Suppressor macrophage treated with lipopolysaccharide for 4 hours (primary cell): ENCODE data around the gene CCM2.
"Not testable (repeated sequence)": the region's sequence is repeated elsewhere in the genome, so short reads cannot be mapped to it uniquely, and the experiment has no call there.

ENCODE experiments used
- DNase-seq: peaks from one replicate; pipeline ENCODE4 v3.0.0-alpha.2; 2020

Gene CCM2

GRCh38 chr7:44983742-44984477 lies 16.1 kb upstream of the CCM2 start:
- no peak for DNase-seq

DNA sequence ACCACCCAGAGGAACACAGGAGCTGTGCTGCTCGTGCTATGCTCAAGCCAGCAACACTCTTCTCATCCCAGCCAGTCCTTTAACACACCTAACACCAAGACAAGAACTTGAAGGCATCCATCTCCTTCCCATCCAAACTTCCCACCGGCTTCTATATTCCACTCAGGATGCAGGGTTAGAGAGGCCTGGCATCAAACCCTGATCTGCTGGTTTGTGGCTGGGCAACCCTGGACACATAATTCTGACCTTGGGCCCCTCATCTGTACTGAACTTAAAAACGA lies 15.6 kb upstream of the CCM2 start:
- DNase-seq: no peak

- DNase-seq: no peak
Observed at GRCh38 chr7:44985033-44985695, 14.8 kb upstream of the CCM2 start.

DNA sequence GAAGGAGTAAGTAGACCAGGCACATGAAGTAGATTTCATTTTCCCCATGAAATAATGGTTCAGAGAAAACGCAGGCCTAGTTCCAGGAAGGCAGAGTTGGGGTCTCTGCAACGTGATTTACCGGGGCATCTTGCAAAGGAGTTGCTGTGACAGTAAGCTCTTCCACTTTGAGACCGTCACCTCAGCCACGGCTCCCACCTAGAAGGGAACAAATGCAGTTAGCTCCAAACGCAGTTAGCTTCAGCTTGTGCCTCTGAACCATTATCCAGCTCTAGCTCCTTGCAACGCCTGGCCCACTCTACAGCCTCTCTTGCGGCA lies 14.1 kb upstream of the CCM2 start:
- DNase-seq: no peak

- peak; percentile 99 for DNase-seq
Observed at GRCh38 chr7:44986218-44987053, 13.6 kb upstream of the CCM2 start.

GRCh38 chr7:44987457-44987856 lies 12.5 kb upstream of the CCM2 start:
- DNase-seq: no peak

GRCh38 chr7:44987996-44988395 lies 12.0 kb upstream of the CCM2 start:
- no peak for DNase-seq

GRCh38 chr7:44988701-44989100 lies 11.3 kb upstream of the CCM2 start:
- DNase-seq: peak; percentile 38

GRCh38 chr7:44989132-44989531 lies 10.9 kb upstream of the CCM2 start:
- DNase-seq: no peak

DNA sequence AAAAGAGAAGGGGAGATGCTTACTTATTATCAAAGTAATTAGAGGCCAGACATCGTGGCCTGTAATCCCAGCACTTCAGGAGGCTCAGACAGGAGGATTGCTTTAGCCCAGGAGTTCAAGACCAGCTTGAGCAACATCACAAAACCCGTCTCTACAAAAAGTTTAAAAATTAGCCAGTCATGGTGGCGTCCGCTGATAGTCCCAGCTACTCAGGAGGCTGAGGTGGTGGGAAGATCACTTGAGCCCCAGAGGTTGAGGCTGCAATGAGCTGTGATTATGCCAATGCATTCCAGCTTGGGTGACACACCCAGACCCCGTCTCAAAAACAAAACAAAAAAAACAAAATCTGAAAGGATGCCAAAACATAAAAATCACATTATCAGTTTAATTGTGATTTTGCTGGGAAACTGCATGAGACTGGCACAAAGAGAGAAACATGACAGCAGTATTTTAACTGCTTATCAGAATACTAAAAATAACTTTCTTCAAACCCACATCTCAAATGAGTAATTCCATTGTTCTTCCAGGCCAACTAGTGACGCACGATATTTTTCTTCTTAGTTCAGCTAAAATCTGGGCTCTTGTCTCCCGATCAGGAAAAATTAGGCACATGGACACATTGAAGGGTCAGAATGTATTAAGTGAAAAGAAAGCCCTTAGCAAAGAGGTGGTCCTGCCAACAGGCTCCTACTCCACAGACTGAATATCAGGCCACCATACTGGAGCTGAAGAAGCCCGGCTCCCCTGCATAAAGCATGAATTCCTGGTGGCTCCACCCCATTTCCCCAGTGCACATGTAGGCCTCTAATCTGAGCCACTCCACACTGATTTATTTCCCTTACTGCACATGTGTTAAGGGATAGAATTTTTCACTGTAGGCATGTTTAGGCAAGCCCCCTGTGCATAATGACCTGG lies 9.6 kb upstream of the CCM2 start:
- DNase-seq: no peak

DNA sequence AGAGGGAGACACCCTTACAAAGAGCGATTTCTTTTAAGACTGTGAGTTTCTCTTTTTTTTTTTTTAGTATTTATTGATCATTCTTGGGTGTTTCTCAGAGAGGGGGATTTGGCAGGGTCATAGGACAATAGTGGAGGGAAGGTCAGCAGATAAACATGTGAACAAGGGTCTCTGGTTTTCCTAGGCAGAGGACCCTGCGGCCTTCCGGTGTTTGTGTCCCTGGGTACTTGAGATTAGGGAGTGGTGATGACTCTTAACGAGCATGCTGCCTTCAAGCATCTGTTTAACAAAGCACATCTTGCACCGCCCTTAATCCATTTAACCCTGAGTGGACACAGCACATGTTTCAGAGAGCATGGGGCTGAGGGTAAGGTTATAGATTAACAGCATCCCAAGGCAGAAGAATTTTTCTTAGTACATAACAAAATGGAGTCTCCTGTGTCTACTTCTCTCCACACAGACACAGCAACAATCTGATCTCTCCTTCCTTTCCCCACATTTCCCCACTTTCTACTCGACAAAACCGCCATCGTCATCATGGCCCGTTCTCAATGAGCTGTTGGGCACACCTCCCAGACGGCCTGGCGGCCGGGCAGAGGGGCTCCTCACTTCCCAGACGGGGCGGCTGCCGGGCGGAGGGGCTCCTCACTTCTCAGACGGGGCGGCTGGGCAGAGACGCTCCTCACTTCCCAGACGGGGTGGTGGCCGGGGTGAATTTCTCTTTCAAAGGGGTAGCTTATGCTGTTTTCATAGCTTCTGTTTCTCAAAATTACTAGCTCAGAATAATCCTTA lies 7.8 kb upstream of the CCM2 start:
- DNase-seq: not testable (repeated sequence)

GRCh38 chr7:44994877-44995554 lies 5.0 kb upstream of the CCM2 start:
- no peak for DNase-seq

DNA sequence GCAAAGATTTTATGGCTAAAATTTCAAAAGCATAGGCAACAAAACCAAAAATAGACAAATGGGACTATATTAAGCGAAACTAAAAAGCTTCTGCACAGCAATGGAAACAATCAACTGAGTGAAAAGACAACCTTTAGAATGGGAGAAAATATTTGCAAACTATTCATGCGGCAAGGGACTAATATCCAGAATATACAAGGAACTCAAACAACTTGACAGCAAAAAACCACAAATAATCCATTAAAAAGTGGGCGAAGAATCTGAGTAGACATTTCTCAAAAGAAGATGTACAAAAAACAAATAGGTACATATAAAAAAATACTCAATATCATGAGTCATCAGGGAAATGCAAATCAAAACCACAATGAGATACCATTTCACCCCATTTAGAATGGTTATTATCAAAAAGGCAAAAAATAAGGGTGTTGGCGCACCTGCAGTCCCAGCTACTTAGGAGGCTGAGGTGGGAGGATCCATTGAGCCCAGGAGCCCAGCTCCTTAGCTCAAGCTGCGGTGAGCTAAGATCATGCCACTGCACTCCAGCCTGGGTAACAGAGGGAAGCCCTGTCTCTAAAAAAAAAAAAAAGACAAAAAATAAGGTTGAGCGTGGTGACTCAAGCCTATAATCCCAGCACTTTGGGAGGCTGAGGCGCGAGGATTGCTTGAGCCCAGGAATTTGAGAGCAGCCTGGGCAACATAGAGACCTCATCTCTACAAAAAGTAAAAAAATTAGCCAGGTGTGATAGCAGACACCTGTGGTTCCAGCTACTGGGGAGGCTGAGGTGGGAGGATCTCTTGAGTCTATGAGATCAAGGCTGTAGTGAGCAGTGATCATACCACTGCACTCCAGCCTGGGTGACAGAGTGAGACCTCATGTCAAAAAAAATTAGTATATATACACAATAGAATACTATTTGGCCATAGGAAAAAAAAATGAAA lies 4.2 kb upstream of the CCM2 start:
- no peak for DNase-seq

GRCh38 chr7:44998153-44998871 lies 1.7 kb upstream of the CCM2 start:
- no peak for DNase-seq

DNA sequence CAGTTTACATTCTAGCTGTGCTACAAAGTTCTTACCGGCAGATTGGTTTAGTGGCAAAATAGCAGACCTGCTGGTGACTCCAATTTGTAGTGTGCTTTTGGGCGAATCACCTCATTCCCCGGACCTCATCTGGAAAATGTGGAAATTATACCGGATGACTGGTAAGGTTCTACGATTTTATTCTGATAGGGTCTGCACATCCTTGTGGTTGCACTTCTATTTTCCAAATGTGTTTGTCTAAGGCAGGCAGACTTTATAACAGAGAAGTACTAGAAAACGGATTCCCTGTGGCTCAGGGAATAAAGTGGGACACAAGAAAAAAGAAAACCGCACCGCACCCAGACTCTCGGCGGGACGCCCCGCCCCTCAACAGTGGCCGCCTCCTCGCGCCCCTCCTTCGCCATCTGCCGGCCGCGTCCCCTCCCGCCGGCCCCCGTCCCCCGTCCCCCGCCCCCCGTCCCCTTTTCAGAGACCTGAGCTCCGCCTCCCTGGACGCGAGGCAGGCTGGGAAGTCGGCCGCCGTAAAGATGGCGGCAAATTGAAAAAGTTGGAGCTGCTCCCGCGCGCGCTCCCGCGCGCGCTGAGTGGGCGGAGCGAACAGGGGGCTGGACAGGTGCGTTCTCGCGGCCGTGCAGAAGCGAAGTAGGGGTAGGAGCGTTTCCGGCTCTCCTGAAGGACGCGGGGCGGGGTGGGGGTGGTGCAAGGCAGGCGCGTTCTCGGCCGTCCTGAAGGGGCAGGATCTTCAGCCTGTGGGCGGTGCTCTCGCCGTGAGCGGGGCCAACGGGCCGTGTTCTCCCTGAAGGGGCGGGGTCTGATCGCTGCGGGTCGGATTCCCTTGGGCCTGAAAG lies 532 bp upstream of the CCM2 start:
- DNase-seq: peak; percentile 100

DNA sequence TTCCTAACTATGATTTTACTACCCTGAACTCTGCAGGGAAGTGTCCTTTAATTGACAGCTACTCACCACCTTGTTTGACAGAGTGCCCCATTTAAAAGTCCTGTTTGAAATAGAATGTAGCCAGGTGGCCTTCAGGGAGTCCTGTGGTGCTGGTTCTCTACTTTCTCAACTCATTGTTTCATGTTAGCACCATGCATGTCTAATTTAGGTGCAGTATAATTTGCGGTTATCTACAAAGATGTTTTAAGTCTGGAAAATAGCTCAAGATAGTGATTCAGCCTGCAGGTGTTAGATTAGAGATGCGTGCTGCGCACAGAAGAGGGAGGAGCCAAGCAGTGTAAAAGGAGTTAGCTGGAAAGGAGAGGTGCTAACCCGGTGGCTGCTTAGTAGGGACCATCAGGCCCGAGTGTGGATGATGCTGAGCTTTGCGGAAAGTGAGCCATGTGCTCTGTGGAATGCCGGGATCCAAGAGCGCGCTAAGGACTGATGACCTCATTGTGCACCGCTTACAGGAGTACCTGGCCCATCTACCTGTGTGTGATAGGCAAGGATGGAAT lies 1.2 kb downstream of the CCM2 start:
- no peak for DNase-seq

DNA sequence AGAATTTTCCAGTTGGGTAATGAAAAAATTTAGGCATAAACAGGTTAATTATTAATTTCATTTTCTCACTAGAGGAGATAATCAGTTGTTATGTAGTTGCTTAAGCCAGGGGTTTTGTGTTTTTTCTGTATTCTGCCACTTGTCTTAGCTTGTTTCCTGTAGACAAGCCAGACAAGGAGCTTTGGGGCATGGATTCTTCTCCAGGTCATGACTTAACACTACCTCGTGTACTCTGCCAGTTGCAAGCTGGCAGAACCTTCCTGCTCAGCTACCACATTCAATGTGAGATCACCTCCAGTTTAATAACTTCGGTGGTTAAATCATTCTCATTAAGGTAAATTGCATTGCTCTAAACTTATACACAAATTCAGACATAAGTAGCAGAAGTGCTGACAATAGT lies 1.8 kb downstream of the CCM2 start:
- DNase-seq: no peak

- no peak for DNase-seq
Observed at GRCh38 chr7:45003789-45004188, 3.8 kb downstream of the CCM2 start.

- DNase-seq: no peak
Observed at GRCh38 chr7:45007106-45007505, 7.1 kb downstream of the CCM2 start.
